H1 (cell line): ENCODE measurements around the gene ARHGEF7. TPM values are rescaled to one million over a fixed set of nuclear protein-coding genes. Genes with fewer than 3 reads are reported as not detected.

Experiments used
- CREB1 ChIP-seq: IDR thresholded peaks from 2 replicates; pipeline ENCODE4 v1.6.1; 2012; ENCODE audit warnings: inconsistent platforms
- CTBP2 ChIP-seq: IDR thresholded peaks from 2 replicates; pipeline ENCODE4 v1.7.0; 2011; ENCODE audit warnings: borderline replicate concordance, mild to moderate bottlenecking, moderate library complexity, mixed read lengths, low read length; ENCODE audit not compliant: insufficient read depth, insufficient read length
- HDAC6 ChIP-seq: IDR thresholded peaks from one replicate; pipeline ENCODE4 v1.7.1; 2012; ENCODE audit warnings: low read depth, mild to moderate bottlenecking, inconsistent platforms, low read length, moderate library complexity
- KDM4A ChIP-seq: IDR thresholded peaks from one replicate; pipeline ENCODE4 v1.7.1; 2012; ENCODE audit warnings: low read depth, mild to moderate bottlenecking, moderate library complexity, low read length, inconsistent platforms; ENCODE audit not compliant: severe bottlenecking
- RAD21 ChIP-seq, 2 experiments: IDR thresholded peaks in 1 of 2; conservative IDR thresholded peaks in 1 of 2; 2 replicates each; pipeline ENCODE4 v1.6.1; 2011; ENCODE audit warnings: low read depth in 2 of 2, low read length in 2 of 2, improper control_type of control experiment in 1 of 2, inconsistent platforms in 1 of 2, mild to moderate bottlenecking in 1 of 2, moderate library complexity in 1 of 2
- polyA plus RNA-seq, 7 experiments: library from polyadenylated mRNA; depleted of rRNA in 3 of 7; stranded (reverse) in 5 of 7; unstranded in 2 of 7; fragments of >200 nt in 5 of 7; fragments of 200-250 nt in 2 of 7; gene quantifications; 1 replicate in 5 of 7; 2 replicates in 1 of 7; 4 replicates in 1 of 7; pipeline versions ENCODE4 v1.2.1 to v1.2.3, GENCODE V29; 2011 to 2013; ENCODE audit warnings: missing spikeins in 2 of 7, mixed read lengths in 2 of 7
- total RNA-seq: library from RNA; stranded (reverse); fragmentation: NEBNext Ultra II Directional; extraction: Animal tissue kit (Norgen Biotek cat#: 25700); gene quantifications from 2 replicates; pipeline ENCODE4 v1.2.1, GENCODE V29; 2021

ARHGEF7 gene
- total and polyA plus RNA-seq, 2 of the 8 experiments (the other 6 are each of a cell fraction or from before 2014, with no cell fraction given): 26.2 to 56.5 TPM

DNA sequence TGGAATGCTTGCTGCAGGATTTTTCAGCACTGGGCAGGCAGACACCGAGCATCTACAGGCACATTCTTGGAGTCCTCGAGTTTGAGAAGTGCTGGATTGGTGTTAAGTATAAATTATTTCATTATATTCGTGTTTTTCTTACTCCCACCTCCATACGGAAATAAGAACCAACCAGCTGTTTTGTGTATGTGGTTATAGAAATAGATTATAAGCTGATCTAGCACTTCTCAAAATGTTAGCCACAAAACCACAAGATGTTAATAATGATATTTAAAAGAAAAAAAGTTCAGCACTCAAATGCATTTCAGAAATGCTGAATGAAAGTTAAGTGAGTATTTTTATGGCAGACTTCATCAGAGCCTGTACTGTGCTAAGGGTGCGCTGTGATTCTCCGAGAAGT lies 181.3 kb downstream of the ARHGEF7 start (continued):
- TF ChIP-seq CTBP2: no peak
- TF ChIP-seq RAD21 (IDR thresholded peaks at IDR 0.05 in 1 of 2, conservative IDR thresholded peaks at IDR 0.05 in 1 of 2; ENCODE audit: low read depth in 2 of 2, low read length in 2 of 2): no peak
- no peak for TF ChIP-seq CREB1
- TF ChIP-seq KDM4A: no peak
- no peak for TF ChIP-seq HDAC6
- TF ChIP-seq, all 59 proteins: peak for 0
